GM20000 (cell line): ENCODE measurements around the gene PRM3.
A peak's percentile ranks its signal among the peaks of the same experiment; 100 is the strongest.

Experiments
- DNase-seq: peaks from one replicate; pipeline ENCODE4 v3.0.0; 2012; ENCODE audit warnings: low spot score
- CTCF ChIP-seq: IDR thresholded peaks from 2 replicates; pipeline ENCODE4 v1.5.1; 2012; ENCODE audit warnings: mild to moderate bottlenecking, control low read depth; ENCODE audit errors: extremely low read depth, missing control alignments

The PRM3 gene

DNA sequence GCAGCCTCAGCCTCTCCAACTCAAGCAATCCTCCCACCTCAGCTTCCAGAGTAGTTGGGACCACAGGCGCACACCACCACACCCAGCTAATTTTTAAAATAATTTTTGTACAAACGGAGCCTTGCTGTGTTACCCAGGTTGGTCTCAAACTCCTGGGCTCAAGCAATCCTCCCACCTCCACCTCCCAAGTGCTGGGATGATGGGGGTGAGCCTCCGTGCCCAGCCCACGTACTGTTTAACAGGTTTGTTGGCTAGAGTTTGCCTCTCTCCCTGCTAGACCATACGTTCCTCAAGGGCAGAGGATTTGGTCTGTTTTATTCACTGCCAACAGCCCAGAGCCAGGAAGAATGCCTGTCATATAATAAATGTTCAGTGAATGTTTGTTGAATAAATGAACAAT, 44.0 kb downstream of the PRM3 start:
- no peak for DNase-seq
- TF ChIP-seq CTCF = no peak

GRCh38 chr16:11225677-11226549, 47.5 kb downstream of the PRM3 start:
- no peak for DNase-seq
- TF ChIP-seq CTCF = no peak

- peak; percentile 91 for DNase-seq
- TF ChIP-seq CTCF = no peak
Observed at GRCh38 chr16:11224894-11225676, 48.3 kb downstream of the PRM3 start.

- TF ChIP-seq CTCF = no peak
- peak; percentile 81 for DNase-seq
Observed at GRCh38 chr16:11224096-11224893, 49.1 kb downstream of the PRM3 start.
